ENCODE results near the gene IMMP1L. TPM values are rescaled to one million over a fixed set of nuclear protein-coding genes. Genes with fewer than 3 reads are reported as not detected.

IMMP1L gene
- total RNA-seq, 4 donors from 2014 or later = 7.1 to 61.9 (median 33.5) TPM

DNA sequence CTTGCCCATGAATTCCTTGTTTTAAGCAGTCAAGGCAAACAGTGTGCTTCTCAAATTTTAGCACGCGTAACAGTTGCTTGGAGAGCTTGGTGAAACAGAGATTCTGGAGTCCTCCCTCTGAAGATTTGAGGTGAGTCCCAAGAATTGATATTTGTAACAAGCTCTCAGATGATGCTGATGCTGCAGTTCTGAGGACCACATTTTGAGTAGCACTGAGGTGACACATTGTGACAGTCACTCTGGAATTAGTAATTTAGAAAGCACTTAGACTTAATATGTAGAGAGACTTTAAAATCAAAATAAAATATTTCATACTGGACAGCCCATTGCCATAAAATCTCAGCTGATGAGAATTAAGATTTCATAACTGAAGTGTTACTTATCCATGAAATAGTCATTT lies 101.2 kb downstream of the IMMP1L start:
- Histone ChIP-seq H3K4me1 (no peaks in the 10 kb centered on the region), H3K4me3 (no peak overlapping the region)
- WGBS = 98% methylated on average over 2 of the region's 2 CpGs

DNA sequence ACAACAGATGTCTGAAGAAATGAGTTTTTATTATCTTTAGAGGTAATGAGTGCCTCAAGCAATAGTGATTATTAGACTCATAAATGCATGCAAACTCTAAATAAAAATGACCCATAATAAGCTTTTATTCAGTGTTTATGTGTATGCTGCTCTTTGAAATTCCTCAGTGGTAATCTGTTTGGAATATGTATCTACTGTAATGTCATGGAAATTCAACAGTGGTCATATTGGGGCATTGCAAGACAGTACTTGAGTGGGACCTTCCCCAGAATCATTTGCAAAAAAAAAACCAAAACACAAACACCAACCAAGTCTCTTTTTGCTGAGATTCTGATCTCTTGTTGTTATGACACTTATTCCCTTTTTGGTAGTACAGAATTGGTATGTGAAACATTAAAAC lies 104.8 kb downstream of the IMMP1L start:
- DNase-seq (ENCODE audit: low spot score in 2 of 2) = no peak
- no peaks in the 10 kb centered on the region for H3K36me3 ChIP-seq
- TF ChIP-seq POLR2A (IDR thresholded peaks at IDR 0.05) (no peak), CTCF (IDR thresholded peaks at IDR 0.05) (no peak), EP300 (IDR thresholded peaks at IDR 0.05) (no peak), POLR2AphosphoS5 (IDR thresholded peaks at IDR 0.05) (no peak)
- no peak overlapping the region for H3K27ac ChIP-seq
- no peaks in the 10 kb centered on the region for H3K9me3 ChIP-seq
- H3K4me3 ChIP-seq = no peak overlapping the region
- no peaks in the 10 kb centered on the region for H3K4me1 ChIP-seq
- no peaks in the 10 kb centered on the region for H3K27me3 ChIP-seq

More for the DNA sequence above, 101.2 kb downstream of the IMMP1L start:
- TF ChIP-seq EP300 (IDR thresholded peaks at IDR 0.05) = no peak
- no peak for TF ChIP-seq POLR2AphosphoS5 (IDR thresholded peaks at IDR 0.05)
- TF ChIP-seq CTCF (IDR thresholded peaks at IDR 0.05) = no peak
- no peak for TF ChIP-seq POLR2A (IDR thresholded peaks at IDR 0.05)
- DNase-seq (ENCODE audit: low spot score in 2 of 2) = no peak
- Histone ChIP-seq H3K27me3 (no peaks in the 10 kb centered on the region), H3K36me3 (no peaks in the 10 kb centered on the region), H3K27ac (no peak overlapping the region), H3K9me3 (no peaks in the 10 kb centered on the region)

DNA sequence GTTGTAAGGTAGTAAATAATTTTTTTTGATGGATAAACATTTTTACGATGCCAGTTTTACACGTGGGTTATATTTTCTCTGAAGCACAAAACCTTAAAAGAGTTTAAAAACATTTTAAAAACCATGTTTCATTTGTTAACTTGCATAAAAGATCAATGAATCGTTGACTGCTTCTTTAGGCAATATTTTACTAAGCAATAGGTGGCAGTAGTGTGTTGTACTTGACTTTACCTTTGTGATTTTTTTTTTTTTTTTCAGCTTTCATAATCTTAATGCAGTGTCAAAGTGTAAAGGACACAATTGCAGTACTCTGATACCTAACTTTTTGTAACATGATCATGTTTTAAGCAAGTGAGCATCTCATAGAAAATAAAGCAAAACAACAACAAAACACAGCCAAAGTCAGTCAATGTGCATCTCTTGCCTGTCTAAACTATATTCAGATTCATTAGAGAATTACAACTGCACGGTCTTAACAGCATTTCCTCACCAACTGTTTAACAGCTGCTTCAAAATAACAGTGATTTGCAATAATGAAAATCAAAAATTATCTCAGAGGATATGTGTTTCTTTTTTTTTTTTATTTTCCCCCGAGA lies 112.1 kb downstream of the IMMP1L start:
- 53% methylated on average over 5 of the region's 5 CpGs for WGBS
- TF ChIP-seq EP300 (IDR thresholded peaks at IDR 0.05) (no peak), POLR2A (IDR thresholded peaks at IDR 0.05) (no peak), CTCF (IDR thresholded peaks at IDR 0.05) (peak in 1 of 2 donors; percentile 7), POLR2AphosphoS5 (IDR thresholded peaks at IDR 0.05) (no peak)
- Histone ChIP-seq H3K36me3 (peaks cover 6% of the 10 kb centered on the region), H3K4me3 (no peak overlapping the region), H3K9me3 (peaks cover 7% of the 10 kb centered on the region), H3K4me1 (no peaks in the 10 kb centered on the region), H3K27me3 (no peaks in the 10 kb centered on the region), H3K27ac (no peak overlapping the region)
- no peak for DNase-seq (ENCODE audit: low spot score in 2 of 2)

DNA sequence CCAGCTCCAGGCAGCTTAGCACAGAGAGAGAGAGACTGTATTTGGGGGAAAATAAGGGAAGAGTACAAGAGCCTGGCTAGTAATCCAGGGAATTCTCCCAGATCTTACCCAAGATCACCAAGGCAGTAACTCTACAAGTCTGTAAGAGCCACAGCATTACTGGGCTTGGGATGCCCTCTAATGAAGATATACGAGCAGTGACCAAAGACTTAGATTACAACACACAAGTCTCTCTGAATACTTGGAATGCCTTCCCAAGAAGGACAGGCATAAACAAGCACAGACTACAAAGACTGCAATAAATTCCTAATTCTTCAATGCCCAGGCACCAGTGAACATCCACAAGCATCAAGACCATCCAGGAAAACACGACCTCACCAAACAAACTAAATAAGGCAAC lies 122.0 kb downstream of the IMMP1L start:
- no peaks in the 10 kb centered on the region for H3K27me3 ChIP-seq
- H3K27ac ChIP-seq = no peak overlapping the region
- H3K9me3 ChIP-seq = no peaks in the 10 kb centered on the region
- DNase-seq (ENCODE audit: low spot score in 2 of 2) = no peak
- no peak overlapping the region for H3K4me3 ChIP-seq
- peaks cover 6% of the 10 kb centered on the region for H3K36me3 ChIP-seq
- WGBS = 79% methylated on average over 2 of the region's 2 CpGs
- TF ChIP-seq EP300 (IDR thresholded peaks at IDR 0.05) = no peak
- no peak for TF ChIP-seq POLR2A (IDR thresholded peaks at IDR 0.05)
- TF ChIP-seq POLR2AphosphoS5 (IDR thresholded peaks at IDR 0.05) = no peak
- TF ChIP-seq CTCF (IDR thresholded peaks at IDR 0.05) = no peak
- no peaks in the 10 kb centered on the region for H3K4me1 ChIP-seq

- Histone ChIP-seq H3K27ac (no peak overlapping the region), H3K4me1 (no peaks in the 10 kb centered on the region), H3K9me3 (no peaks in the 10 kb centered on the region), H3K4me3 (no peak overlapping the region), H3K27me3 (no peaks in the 10 kb centered on the region), H3K36me3 (peaks cover 6% of the 10 kb centered on the region)
- TF ChIP-seq POLR2AphosphoS5 (IDR thresholded peaks at IDR 0.05) (no peak), CTCF (IDR thresholded peaks at IDR 0.05) (no peak), EP300 (IDR thresholded peaks at IDR 0.05) (no peak), POLR2A (IDR thresholded peaks at IDR 0.05) (no peak)
- 85% methylated on average over 1 of the region's 1 CpG for WGBS
- no peak for DNase-seq (ENCODE audit: low spot score in 2 of 2)
These were observed 126.3 kb downstream of the IMMP1L start for GRCh38 chr11:31383116-31383515.

Other genes with a start within 250 kb of the IMMP1L start
- 1 to 10 TPM in 1 of 4 donors, under 1 TPM in 1, not detected in 2; 0.34 to 2.7 TPM for gene DCDC1, start 139.9 kb downstream of the IMMP1L start, total RNA-seq
- 10 to 100 TPM in 3 of 4 donors, 1 to 10 TPM in 1; 7.8 to 26.9 (median 16.3) TPM for gene DNAJC24, start 139.8 kb downstream of the IMMP1L start, total RNA-seq
- 10 to 100 TPM; 28.5 to 37.6 (median 32.3) TPM for gene ELP4, start 145 bp upstream of the IMMP1L start, total RNA-seq